Measurements from ENCODE around the gene ANXA11. TPM values are rescaled to one million over a fixed set of nuclear protein-coding genes. Genes with fewer than 3 reads are reported as not detected.

Gene ANXA11
- total RNA-seq = 61.2 and 86.4 TPM in 2 replicates

DNA sequence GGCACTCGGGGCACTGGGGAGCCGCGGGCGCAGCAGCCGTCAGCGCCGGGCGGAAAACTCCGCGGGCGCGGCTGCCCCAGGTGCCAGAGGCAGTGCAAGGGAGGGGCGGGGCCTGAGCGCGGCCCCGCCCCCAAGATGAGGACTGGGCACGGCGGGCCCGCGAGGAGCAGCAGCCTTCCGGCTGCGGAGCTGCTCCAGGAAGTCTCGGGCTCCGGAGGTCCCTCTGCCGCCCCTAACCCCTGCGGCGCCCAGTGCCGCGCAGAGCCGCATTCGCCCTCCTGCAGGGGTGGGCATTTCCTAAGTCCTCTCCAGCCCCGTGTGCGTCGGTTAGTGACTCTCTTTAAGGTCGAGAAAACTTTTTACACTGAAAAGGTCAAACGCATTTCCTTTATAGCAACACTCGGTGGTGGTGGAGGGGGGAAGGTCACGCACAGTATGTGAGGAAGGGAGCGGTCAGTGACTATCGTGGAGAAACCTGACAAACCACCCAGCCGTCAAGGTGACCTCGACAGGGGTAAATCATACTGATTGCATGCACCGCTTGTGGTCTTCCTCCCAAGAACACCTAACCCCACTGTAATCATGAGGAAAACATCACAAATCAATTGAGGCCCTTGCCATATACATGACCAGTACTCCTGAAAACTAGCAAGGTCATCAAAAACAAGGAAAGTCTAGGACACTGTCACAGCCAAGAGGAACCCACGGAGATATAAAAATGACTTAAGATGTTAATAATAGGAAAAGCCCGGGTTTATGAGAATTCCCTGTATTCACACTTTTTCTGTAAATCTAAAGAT, at the start of gene ANXA11:
Gene ANXA11, minus strand, starts transcription at position 61 of the 800 bp plus-strand sequence. CDS start 32,676 bp downstream, outside the sequence.

DNA sequence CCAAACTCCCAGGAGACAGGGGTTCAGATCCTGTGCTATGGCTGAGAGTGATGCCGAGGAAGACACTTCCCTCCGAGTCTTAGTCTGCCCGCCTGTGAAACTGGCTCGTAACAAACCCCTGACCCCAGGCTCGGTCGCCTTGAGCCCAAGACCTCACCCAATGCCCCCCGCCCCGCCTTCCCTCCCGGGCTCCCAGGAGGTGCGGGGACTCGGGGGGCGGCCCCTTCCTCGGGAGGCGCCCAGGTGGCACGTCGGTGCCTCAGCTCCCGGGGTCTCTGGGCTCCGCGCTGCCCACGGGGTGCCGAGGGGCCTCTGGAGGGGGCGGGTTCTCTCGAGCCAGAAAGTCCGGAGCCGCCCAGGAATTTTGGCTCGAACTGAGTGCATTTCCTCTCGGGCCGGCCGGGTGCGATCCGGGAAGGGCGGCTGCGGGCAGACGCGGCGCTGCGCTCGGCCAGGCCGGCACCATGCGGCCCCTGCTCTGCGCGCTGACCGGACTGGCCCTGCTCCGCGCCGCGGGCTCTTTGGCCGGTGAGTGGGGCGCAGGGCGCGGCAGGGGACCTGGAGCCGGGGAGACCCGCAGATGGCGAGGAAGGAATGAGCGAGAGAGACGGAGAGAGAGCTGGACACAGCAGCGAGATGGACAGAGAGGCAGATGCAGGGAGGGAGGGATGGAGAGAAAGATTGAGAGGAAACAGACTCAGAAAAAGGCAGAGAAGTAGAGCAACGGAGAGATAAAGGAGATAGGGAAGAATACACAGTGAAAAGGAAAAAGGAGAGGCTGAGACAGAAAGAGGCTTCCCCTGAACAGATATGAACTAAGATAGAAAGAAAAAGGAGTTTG, 72.8 kb downstream of the ANXA11 start, which contains the start of gene PLAC9:
Gene PLAC9, plus strand, starts transcription at position 432 of the 841 bp plus-strand sequence. Its CDS starts 33 bp downstream, at position 465.

Small RNAs within 50 kb of the gene (small RNA-seq; reads per million reads assigned to genes)
- gene RPS12P2 = not detected

Other genes with a start within 250 kb of the ANXA11 start
- gene TMEM254, start 126.9 kb downstream of the ANXA11 start, total RNA-seq = 7.7 and 8.0 TPM in 2 replicates
- gene PLAC9, start 72.8 kb downstream of the ANXA11 start, total RNA-seq = 4.7 and 4.9 TPM in 2 replicates
- gene MAT1A, start 84.1 kb upstream of the ANXA11 start, total RNA-seq = not detected in 2 replicates
- gene DYDC1, start 151.2 kb upstream of the ANXA11 start, total RNA-seq = not detected in 2 replicates
- not detected in 2 replicates for gene DYDC2, start 151.2 kb upstream of the ANXA11 start, total RNA-seq
- gene PRXL2A, start 203.0 kb upstream of the ANXA11 start, total RNA-seq = 175 and 196 TPM in 2 replicates
- 130 and 156 TPM in 2 replicates for gene TSPAN14, start 248.8 kb upstream of the ANXA11 start, total RNA-seq

All from thoracic aorta endothelial cell (primary cell).